Measurements from ENCODE around the gene GGTLC2. TPM values are rescaled to one million over a fixed set of nuclear protein-coding genes. Genes with fewer than 3 reads are reported as not detected.

Gene GGTLC2
- total RNA-seq, 1 donor = not detected

- Histone ChIP-seq H2AFZ (ENCODE audit: low read length) (no peak overlapping the region), H3K36me3 (ENCODE audit: insufficient read depth, low read length) (no peaks in the 10 kb centered on the region), H3K27ac (ENCODE audit: low read depth, low read length) (no peak overlapping the region), H3K4me3 (ENCODE audit: insufficient read depth, low read length) (no peak overlapping the region), H3K4me1 (ENCODE audit: insufficient read depth, low read length) (no peaks in the 10 kb centered on the region), H3K79me2 (ENCODE audit: insufficient read depth, low read length) (no peaks in the 10 kb centered on the region), H3K4me2 (ENCODE audit: insufficient read depth, low read length) (no peak overlapping the region), H3K27me3 (ENCODE audit: insufficient read depth, low read length) (peaks cover 11% of the 10 kb centered on the region), H3K9me3 (ENCODE audit: low read depth, low read length) (peaks cover 4% of the 10 kb centered on the region), H4K20me1 (ENCODE audit: insufficient read depth, low read length) (no peaks in the 10 kb centered on the region)
- DNase-seq (ENCODE audit: insufficient read length, low spot score, missing footprints) = no peak
- no peak for TF ChIP-seq CTCF (IDR thresholded peaks at IDR 0.05; ENCODE audit: extremely low read depth, low read depth, low read length)
Observed at GRCh38 chr22:22674467-22674866, 30.1 kb downstream of the GGTLC2 start.

GRCh38 chr22:22678970-22679369 lies 34.6 kb downstream of the GGTLC2 start:
- Histone ChIP-seq H3K36me3 (ENCODE audit: insufficient read depth, low read length) (no peaks in the 10 kb centered on the region), H3K9me3 (ENCODE audit: low read depth, low read length) (no peaks in the 10 kb centered on the region), H4K20me1 (ENCODE audit: insufficient read depth, low read length) (no peaks in the 10 kb centered on the region), H3K4me2 (ENCODE audit: insufficient read depth, low read length) (no peak overlapping the region), H3K4me3 (ENCODE audit: insufficient read depth, low read length) (no peak overlapping the region), H3K4me1 (ENCODE audit: insufficient read depth, low read length) (peaks cover 25% of the 10 kb centered on the region), H2AFZ (ENCODE audit: low read length) (no peak overlapping the region), H3K79me2 (ENCODE audit: insufficient read depth, low read length) (no peaks in the 10 kb centered on the region), H3K27ac (ENCODE audit: low read depth, low read length) (no peak overlapping the region), H3K27me3 (ENCODE audit: insufficient read depth, low read length) (peaks cover 11% of the 10 kb centered on the region)
- no peak for DNase-seq (ENCODE audit: insufficient read length, low spot score, missing footprints)
- TF ChIP-seq CTCF (IDR thresholded peaks at IDR 0.05; ENCODE audit: extremely low read depth, low read depth, low read length) = no peak

GRCh38 chr22:22680396-22680795 lies 36.0 kb downstream of the GGTLC2 start:
- Histone ChIP-seq H3K9me3 (ENCODE audit: low read depth, low read length) (no peaks in the 10 kb centered on the region), H3K27ac (ENCODE audit: low read depth, low read length) (no peak overlapping the region), H3K36me3 (ENCODE audit: insufficient read depth, low read length) (no peaks in the 10 kb centered on the region), H2AFZ (ENCODE audit: low read length) (no peak overlapping the region), H3K4me3 (ENCODE audit: insufficient read depth, low read length) (no peak overlapping the region), H3K27me3 (ENCODE audit: insufficient read depth, low read length) (peaks cover 11% of the 10 kb centered on the region), H3K4me1 (ENCODE audit: insufficient read depth, low read length) (peaks cover 38% of the 10 kb centered on the region), H3K79me2 (ENCODE audit: insufficient read depth, low read length) (no peaks in the 10 kb centered on the region), H4K20me1 (ENCODE audit: insufficient read depth, low read length) (no peaks in the 10 kb centered on the region), H3K4me2 (ENCODE audit: insufficient read depth, low read length) (no peak overlapping the region)
- no peak for DNase-seq (ENCODE audit: insufficient read length, low spot score, missing footprints)
- no peak for TF ChIP-seq CTCF (IDR thresholded peaks at IDR 0.05; ENCODE audit: extremely low read depth, low read depth, low read length)

- no peak overlapping the region for H3K27ac ChIP-seq (ENCODE audit: low read depth, low read length)
- H3K4me2 ChIP-seq (ENCODE audit: insufficient read depth, low read length) = peak overlapping the region; percentile 17
- no peak for TF ChIP-seq CTCF (IDR thresholded peaks at IDR 0.05; ENCODE audit: extremely low read depth, low read depth, low read length)
Observed at GRCh38 chr22:22681221-22681739, 36.9 kb downstream of the GGTLC2 start.

More at GRCh38 chr22:22681221-22681739, 36.9 kb downstream of the GGTLC2 start:
- no peak for DNase-seq (ENCODE audit: insufficient read length, low spot score, missing footprints)
- Histone ChIP-seq H3K36me3 (ENCODE audit: insufficient read depth, low read length) (no peaks in the 10 kb centered on the region), H2AFZ (ENCODE audit: low read length) (no peak overlapping the region), H3K27me3 (ENCODE audit: insufficient read depth, low read length) (peaks cover 7% of the 10 kb centered on the region), H3K4me1 (ENCODE audit: insufficient read depth, low read length) (peaks cover 38% of the 10 kb centered on the region), H4K20me1 (ENCODE audit: insufficient read depth, low read length) (no peaks in the 10 kb centered on the region), H3K9me3 (ENCODE audit: low read depth, low read length) (no peaks in the 10 kb centered on the region), H3K79me2 (ENCODE audit: insufficient read depth, low read length) (no peaks in the 10 kb centered on the region), H3K4me3 (ENCODE audit: insufficient read depth, low read length) (no peak overlapping the region)
